ENCODE measurements around the gene FGFR3. TPM values are rescaled to one million over a fixed set of nuclear protein-coding genes. Genes with fewer than 3 reads are reported as not detected.

FGFR3 gene
- total and polyA plus RNA-seq, 7 donors = 0.16 to 14.0 (median 0.83) TPM

DNA sequence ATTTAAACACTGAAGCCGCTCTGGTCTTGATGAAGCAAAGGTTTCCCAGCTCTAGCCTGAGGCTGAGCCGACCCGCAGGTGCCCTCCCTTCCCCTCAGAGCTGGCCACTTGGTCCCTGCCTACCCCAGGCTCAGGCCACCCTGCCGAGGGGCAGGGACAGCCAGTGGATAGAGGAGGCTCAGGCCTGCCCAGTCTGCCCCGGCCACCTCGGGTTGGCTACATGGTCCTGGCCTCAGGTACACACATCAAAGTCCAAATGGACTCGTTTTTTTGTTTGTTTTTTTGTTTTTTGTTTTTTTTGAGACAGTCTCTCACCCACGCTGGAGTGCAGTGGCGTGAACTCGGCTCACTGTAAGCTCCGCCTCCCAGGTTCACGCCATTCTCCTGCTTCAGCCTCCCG is 47.9 kb upstream of the FGFR3 start:
- TF ChIP-seq EP300 (IDR thresholded peaks at IDR 0.05) (no peak), POLR2A (IDR thresholded peaks at IDR 0.05) (no peak), CTCF (IDR thresholded peaks at IDR 0.05) (no peak)

GRCh38 chr4:1745697-1746096 is 47.4 kb upstream of the FGFR3 start:
- TF ChIP-seq POLR2A (IDR thresholded peaks at IDR 0.05) = no peak
- TF ChIP-seq EP300 (IDR thresholded peaks at IDR 0.05) = no peak
- H3K27me3 ChIP-seq = peaks cover 0 to 12% (median 5%) of the 10 kb centered on the region in 3 donors
- peaks cover 0 to 7% (median 2%) of the 10 kb centered on the region in 4 donors for H3K4me1 ChIP-seq
- 76 to 81% methylated on average over 12 of the region's 12 CpGs for WGBS, 2 donors
- peaks cover 0 to 16% (median 3%) of the 10 kb centered on the region in 4 donors for H3K36me3 ChIP-seq
- DNase-seq = no peak
- H3K4me3 ChIP-seq = no peak overlapping the region
- no peak overlapping the region for H3K27ac ChIP-seq
- intact Hi-C loops (cut with DNase I) = loop anchor here (1.0 kb wide), 2 partner anchors 65 to 154 kb away; no protein-coding TSS in a partner anchor
- no peaks in the 10 kb centered on the region for H3K9me3 ChIP-seq

More for the DNA sequence above, 47.9 kb upstream of the FGFR3 start:
- no peak for DNase-seq
- Histone ChIP-seq H3K27me3 (peaks cover 0 to 12% (median 5%) of the 10 kb centered on the region in 3 donors), H3K27ac (no peak overlapping the region), H3K36me3 (peaks cover 0 to 18% (median 6%) of the 10 kb centered on the region in 4 donors), H3K4me1 (peaks cover 0 to 7% (median 2%) of the 10 kb centered on the region in 4 donors), H3K9me3 (no peaks in the 10 kb centered on the region), H3K4me3 (no peak overlapping the region)
- 84 to 91% methylated on average over 13 of the region's 13 CpGs for WGBS, 2 donors
- intact Hi-C loops (cut with DNase I) = no loop called here

DNA sequence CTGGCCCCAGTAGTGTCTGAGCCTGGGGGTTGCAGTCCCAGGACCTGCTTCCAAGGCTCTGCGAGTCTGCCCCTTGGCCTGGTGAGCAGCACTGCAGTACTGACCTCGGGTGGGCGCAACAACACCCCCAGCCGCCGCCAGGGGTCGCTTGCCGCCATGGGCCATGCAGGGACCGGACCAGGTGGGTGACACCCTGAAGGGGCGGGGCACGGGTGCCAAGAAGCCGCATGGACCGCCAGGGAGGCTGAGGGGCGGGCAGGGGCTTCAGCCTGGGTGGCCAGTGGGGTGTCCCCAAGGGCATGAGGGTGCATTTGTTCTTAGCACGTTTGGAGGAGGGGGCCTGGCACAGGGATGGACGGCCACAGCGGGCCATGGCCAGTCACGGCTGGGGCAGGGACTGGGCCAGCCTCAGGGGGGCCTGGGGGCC is 46.8 kb upstream of the FGFR3 start:
- Histone ChIP-seq H3K36me3 (peaks cover 0 to 11% (median under 1%) of the 10 kb centered on the region in 4 donors), H3K27ac (no peak overlapping the region), H3K9me3 (no peaks in the 10 kb centered on the region), H3K4me3 (no peak overlapping the region), H3K4me1 (peaks cover 0 to 7% (median 2%) of the 10 kb centered on the region in 4 donors), H3K27me3 (peaks cover 0 to 12% (median 5%) of the 10 kb centered on the region in 3 donors)
- TF ChIP-seq EP300 (IDR thresholded peaks at IDR 0.05) (no peak), CTCF (IDR thresholded peaks at IDR 0.05) (peak; percentile 48 to 79 (median 61)), POLR2A (IDR thresholded peaks at IDR 0.05) (no peak), POLR2AphosphoS5 (IDR thresholded peaks at IDR 0.05) (no peak)
- intact Hi-C loops (cut with DNase I) = loop anchor here (1.0 kb wide), 2 partner anchors 64 to 153 kb away; no protein-coding TSS in a partner anchor
- 15 to 18% methylated on average over 17 of the region's 17 CpGs for WGBS, 2 donors
- peak; percentile 78 for DNase-seq

DNA sequence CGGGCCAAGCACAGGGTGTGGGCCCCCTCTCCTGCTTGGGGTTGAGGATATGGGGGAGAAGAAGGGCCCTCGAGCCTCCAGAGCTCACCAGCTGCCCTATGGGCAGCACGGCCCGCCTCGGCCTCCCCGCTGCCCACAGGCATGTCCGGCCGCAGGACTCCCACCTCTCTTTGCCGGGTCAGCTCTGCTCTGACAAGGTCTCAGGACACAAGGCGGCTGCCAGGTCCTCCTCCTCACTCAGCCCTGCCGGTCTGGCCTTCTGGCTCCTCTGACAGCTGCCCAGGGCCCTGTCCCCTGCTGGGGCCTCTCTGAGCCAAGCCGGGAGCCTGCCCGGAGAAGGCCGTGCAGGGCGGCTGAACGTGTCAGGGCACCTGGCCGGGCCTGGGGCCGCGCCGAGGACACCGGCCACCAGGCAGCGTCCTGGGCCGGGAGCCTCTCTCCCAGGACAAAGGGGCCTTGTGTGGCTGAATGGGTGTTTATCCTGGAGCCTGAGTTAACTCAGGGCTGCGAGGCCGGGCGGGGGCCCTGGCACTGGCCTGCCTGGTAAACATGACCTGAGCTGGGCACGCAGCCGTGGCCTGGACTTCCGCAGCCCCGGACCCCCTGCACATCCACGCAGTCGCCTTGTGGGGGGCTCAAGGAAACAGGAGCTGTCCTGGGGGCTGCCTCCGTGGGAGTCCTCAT is 46.0 kb upstream of the FGFR3 start:
- WGBS, 2 donors = 39 to 77% methylated on average over 33 of the region's 33 CpGs
- no peak for DNase-seq
- H3K4me1 ChIP-seq = peaks cover 0 to 7% (median 2%) of the 10 kb centered on the region in 4 donors
- peaks cover 0 to 12% (median 5%) of the 10 kb centered on the region in 3 donors for H3K27me3 ChIP-seq
- intact Hi-C loops (cut with DNase I) = loop anchor here (1.0 kb wide), 2 partner anchors 63 to 152 kb away; no protein-coding TSS in a partner anchor
- TF ChIP-seq POLR2AphosphoS5 (IDR thresholded peaks at IDR 0.05) (no peak), EP300 (IDR thresholded peaks at IDR 0.05) (no peak)
- no peak overlapping the region for H3K4me3 ChIP-seq
- peaks cover 0 to 4% (median 0%) of the 10 kb centered on the region in 4 donors for H3K36me3 ChIP-seq
- no peaks in the 10 kb centered on the region for H3K9me3 ChIP-seq
- H3K27ac ChIP-seq = no peak overlapping the region

DNA sequence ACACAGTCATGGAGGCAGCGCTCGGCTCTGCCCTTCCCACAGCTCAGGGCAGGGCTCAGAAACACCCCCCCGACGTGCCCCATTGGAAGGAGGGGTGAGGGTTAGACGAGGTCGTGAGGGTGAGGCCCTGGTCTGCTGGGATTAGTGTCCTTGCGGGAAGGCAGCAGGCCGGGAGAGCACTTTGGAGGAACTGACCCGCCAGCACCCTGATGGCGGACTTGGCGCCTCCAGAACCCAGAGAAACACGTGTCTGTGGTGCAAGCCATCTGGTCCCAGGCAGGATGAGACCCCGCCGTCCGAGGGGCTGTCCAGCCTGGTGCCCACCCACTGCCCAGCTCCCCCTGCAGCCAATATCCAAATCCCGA is 45.5 kb upstream of the FGFR3 start:
- Histone ChIP-seq H3K4me1 (peaks cover 0 to 7% (median 2%) of the 10 kb centered on the region in 4 donors), H3K36me3 (no peaks in the 10 kb centered on the region), H3K27me3 (peaks cover 0 to 12% (median 5%) of the 10 kb centered on the region in 3 donors), H3K27ac (no peak overlapping the region), H3K9me3 (no peaks in the 10 kb centered on the region), H3K4me3 (no peak overlapping the region)
- no peak for DNase-seq
- intact Hi-C loops (cut with DNase I) = no loop called here
- 71 to 88% methylated on average over 16 of the region's 16 CpGs for WGBS, 2 donors
- TF ChIP-seq CTCF (IDR thresholded peaks at IDR 0.05) (no peak), POLR2A (IDR thresholded peaks at IDR 0.05) (no peak), EP300 (IDR thresholded peaks at IDR 0.05) (no peak), POLR2AphosphoS5 (IDR thresholded peaks at IDR 0.05) (no peak)
